Uterus (tissue), 4 donors: Measurements from ENCODE around the gene SLC2A9. TPM values are rescaled to one million over a fixed set of nuclear protein-coding genes. Genes with fewer than 3 reads are reported as not detected.

ENCODE experiments used
- DNase-seq, 2 donors: peaks; one replicate each; pipeline ENCODE4 v3.0.0-alpha.2; 2019 to 2020
- H3K27ac ChIP-seq, 2 donors: fragments of 200-600 bp; sonication (generic); 1 replicate in 1 of 2; 2 replicates in 1 of 2; pipeline ENCODE4 v1.5.1; 2016 to 2018
- H3K27me3 ChIP-seq, 2 donors: fragments of 200-600 bp; sonication (generic); one replicate each; pipeline ENCODE4 v1.5.1; 2018 to 2019; ENCODE audit warnings: control low read depth in 1 of 2
- H3K36me3 ChIP-seq, 2 donors: fragments of 200-600 bp; sonication (generic); one replicate each; pipeline ENCODE4 v1.5.1; 2019; ENCODE audit warnings: control low read depth in 1 of 2
- H3K4me1 ChIP-seq, 2 donors: fragments of 200-600 bp; sonication (generic); one replicate each; pipeline ENCODE4 v1.5.1; 2018 to 2019; ENCODE audit warnings: control low read depth in 1 of 2
- H3K4me3 ChIP-seq, 2 donors: fragments of 200-600 bp; sonication (generic); 1 replicate in 1 of 2; 2 replicates in 1 of 2; pipeline ENCODE4 v1.5.1; 2018 to 2019; ENCODE audit warnings: mild to moderate bottlenecking in 1 of 2
- H3K9me3 ChIP-seq, 2 donors: fragments of 200-600 bp; sonication (generic); one replicate each; pipeline ENCODE4 v1.5.1; 2019; ENCODE audit warnings: control low read depth in 1 of 2
- POLR2A ChIP-seq, 2 donors: fragments of 450-650 bp; IDR thresholded peaks; one replicate each; pipeline ENCODE4 v1.6.1; 2016; ENCODE audit warnings: antibody characterized with exemption in 2 of 2, mild to moderate bottlenecking in 1 of 2, moderate library complexity in 1 of 2
- intact Hi-C: fragments of 100-400 bp; cut with DNase I; formaldehyde crosslinking; loops from one replicate; pipeline ENCODE4 v1.15.1; 2023; ENCODE audit warnings: low total_unique reads
- total RNA-seq, 4 donors: library from RNA; depleted of rRNA in 3 of 4; stranded (reverse); fragments of >200 nt in 3 of 4; gene quantifications; one replicate each; pipeline versions ENCODE4 v1.1.0 to v1.2.4, GENCODE V29; 2014 to 2023
- TF ChIP-seq, protein P1 (sequence below), 4 experiments: fragments of 200-600 bp in 2 of 4; fragments of 450-650 bp in 2 of 4; sonication (generic) in 2 of 4; IDR thresholded peaks; one replicate each; pipeline ENCODE4 v1.5.1; 2016 to 2019; ENCODE audit warnings: antibody characterized with exemption in 4 of 4, mild to moderate bottlenecking in 2 of 4, moderate library complexity in 1 of 4
- donor health status: DM: yes; HTN: yes; CAD: no.

The SLC2A9 gene
- total RNA-seq, 4 donors from 2014 or later, result 0.51 to 9.3 (median 7.1) TPM

GRCh38 chr4:9919047-9919446 is 102.2 kb downstream of the SLC2A9 start:
- H3K27ac ChIP-seq, result no peak overlapping the region
- H3K27me3 ChIP-seq, result no peaks in the 10 kb centered on the region
- intact Hi-C loops, result no loop called here
- TF ChIP-seq, protein P1, sequence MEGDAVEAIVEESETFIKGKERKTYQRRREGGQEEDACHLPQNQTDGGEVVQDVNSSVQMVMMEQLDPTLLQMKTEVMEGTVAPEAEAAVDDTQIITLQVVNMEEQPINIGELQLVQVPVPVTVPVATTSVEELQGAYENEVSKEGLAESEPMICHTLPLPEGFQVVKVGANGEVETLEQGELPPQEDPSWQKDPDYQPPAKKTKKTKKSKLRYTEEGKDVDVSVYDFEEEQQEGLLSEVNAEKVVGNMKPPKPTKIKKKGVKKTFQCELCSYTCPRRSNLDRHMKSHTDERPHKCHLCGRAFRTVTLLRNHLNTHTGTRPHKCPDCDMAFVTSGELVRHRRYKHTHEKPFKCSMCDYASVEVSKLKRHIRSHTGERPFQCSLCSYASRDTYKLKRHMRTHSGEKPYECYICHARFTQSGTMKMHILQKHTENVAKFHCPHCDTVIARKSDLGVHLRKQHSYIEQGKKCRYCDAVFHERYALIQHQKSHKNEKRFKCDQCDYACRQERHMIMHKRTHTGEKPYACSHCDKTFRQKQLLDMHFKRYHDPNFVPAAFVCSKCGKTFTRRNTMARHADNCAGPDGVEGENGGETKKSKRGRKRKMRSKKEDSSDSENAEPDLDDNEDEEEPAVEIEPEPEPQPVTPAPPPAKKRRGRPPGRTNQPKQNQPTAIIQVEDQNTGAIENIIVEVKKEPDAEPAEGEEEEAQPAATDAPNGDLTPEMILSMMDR (IDR thresholded peaks at IDR 0.05), result no peak
- no peak for TF ChIP-seq POLR2A (IDR thresholded peaks at IDR 0.05)
- DNase-seq, result no peak
- no peaks in the 10 kb centered on the region for H3K4me1 ChIP-seq
- H3K4me3 ChIP-seq, result no peak overlapping the region
- H3K36me3 ChIP-seq, result no peaks in the 10 kb centered on the region
- H3K9me3 ChIP-seq, result no peaks in the 10 kb centered on the region

DNA sequence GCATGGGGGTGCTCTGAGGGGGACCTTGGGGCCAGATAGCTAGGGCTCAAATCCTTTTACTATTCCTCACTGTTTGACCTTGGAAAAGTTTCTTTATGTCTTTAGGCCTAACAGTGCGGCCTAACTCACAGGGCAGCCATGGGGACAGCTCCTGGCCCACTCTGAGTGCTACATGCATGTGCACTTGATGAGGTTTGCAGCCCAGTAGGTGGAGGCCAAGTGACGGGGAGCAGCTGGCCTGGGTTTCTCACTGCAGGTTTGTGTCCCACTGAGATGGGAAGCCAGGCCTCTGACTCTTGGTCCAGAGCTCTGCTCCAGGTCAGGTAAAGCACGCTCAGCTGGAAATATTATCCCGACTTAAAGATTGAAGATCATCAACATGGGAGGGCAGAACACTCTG is 102.8 kb downstream of the SLC2A9 start:
- Histone ChIP-seq H3K27me3 (no peaks in the 10 kb centered on the region), H3K4me3 (no peak overlapping the region), H3K36me3 (no peaks in the 10 kb centered on the region), H3K9me3 (no peaks in the 10 kb centered on the region), H3K4me1 (no peaks in the 10 kb centered on the region), H3K27ac (no peak overlapping the region)
- intact Hi-C loops, result no loop called here
- TF ChIP-seq, protein P1 (IDR thresholded peaks at IDR 0.05), result no peak
- no peak for TF ChIP-seq POLR2A (IDR thresholded peaks at IDR 0.05)
- no peak for DNase-seq

DNA sequence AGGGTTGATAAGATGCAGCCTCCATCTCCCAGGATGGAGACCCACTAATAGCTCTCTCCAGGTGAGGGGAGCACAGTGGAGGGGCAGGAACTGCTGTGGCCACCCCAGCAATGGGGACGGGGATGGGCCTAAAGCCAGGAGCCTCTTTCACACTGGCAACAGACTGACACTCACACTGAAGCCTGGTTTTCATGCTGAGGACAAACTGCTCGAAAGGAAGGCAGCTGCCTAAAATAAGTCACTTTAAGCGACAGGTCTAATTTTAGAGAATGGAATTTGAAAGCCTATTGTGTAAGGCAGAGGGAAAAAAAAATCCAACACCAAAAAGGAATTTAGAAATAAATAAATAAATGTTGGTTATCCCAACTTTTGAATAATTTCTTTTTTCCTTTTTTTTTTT is 104.4 kb downstream of the SLC2A9 start:
- Histone ChIP-seq H3K27me3 (no peaks in the 10 kb centered on the region), H3K4me1 (no peaks in the 10 kb centered on the region), H3K9me3 (no peaks in the 10 kb centered on the region), H3K4me3 (no peak overlapping the region), H3K36me3 (no peaks in the 10 kb centered on the region), H3K27ac (no peak overlapping the region)
- no peak for TF ChIP-seq POLR2A (IDR thresholded peaks at IDR 0.05)
- TF ChIP-seq, protein P1 (IDR thresholded peaks at IDR 0.05), result no peak
- intact Hi-C loops, result no loop called here
- no peak for DNase-seq

- H3K4me3 ChIP-seq, result no peak overlapping the region
- H3K27ac ChIP-seq, result no peak overlapping the region
- no peaks in the 10 kb centered on the region for H3K9me3 ChIP-seq
- no peak for TF ChIP-seq POLR2A (IDR thresholded peaks at IDR 0.05)
- TF ChIP-seq, protein P1 (IDR thresholded peaks at IDR 0.05), result no peak
- no peaks in the 10 kb centered on the region for H3K27me3 ChIP-seq
- H3K36me3 ChIP-seq, result no peaks in the 10 kb centered on the region
- H3K4me1 ChIP-seq, result no peaks in the 10 kb centered on the region
- intact Hi-C loops, result no loop called here
- no peak for DNase-seq
Observed at GRCh38 chr4:9916346-9916745, 105.0 kb downstream of the SLC2A9 start.

DNA sequence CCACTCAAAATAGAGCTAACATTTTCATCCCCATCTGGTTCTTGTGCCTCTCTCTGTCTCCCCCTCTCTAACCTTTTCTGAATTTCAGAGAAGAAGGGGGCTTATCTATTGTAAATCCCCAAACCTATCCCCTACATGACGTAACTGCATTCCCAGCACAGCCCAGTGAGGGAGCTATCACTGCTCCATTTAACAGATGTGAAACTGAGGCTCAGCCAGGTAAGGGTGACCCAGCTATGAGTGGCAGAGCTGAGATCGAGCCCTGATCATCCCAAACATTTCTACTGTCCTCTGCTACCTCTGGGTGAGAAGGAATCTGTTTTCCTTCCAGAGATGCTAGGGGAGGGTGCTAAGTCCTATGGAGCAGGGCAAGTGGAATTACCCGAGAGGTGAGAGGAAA is 107.5 kb downstream of the SLC2A9 start:
- no peak overlapping the region for H3K4me3 ChIP-seq
- no peaks in the 10 kb centered on the region for H3K9me3 ChIP-seq
- H3K27me3 ChIP-seq, result no peaks in the 10 kb centered on the region
- intact Hi-C loops, result no loop called here
- no peaks in the 10 kb centered on the region for H3K36me3 ChIP-seq
- H3K27ac ChIP-seq, result no peak overlapping the region
- no peak for DNase-seq
- H3K4me1 ChIP-seq, result no peaks in the 10 kb centered on the region
- TF ChIP-seq, protein P1 (IDR thresholded peaks at IDR 0.05), result no peak
